Trophoblast cell (in vitro differentiated cells and primary cell): ENCODE results near the gene GRIN2B.

ENCODE experiments used
- DNase-seq, 2 donors: peaks; one replicate each; pipeline ENCODE4 v3.0.0-alpha.2; 2016
- H2AFZ ChIP-seq: 2 replicates; pipeline ENCODE4 v1.6.1; 2013; ENCODE audit warnings: low read length, moderate library complexity, mild to moderate bottlenecking; ENCODE audit not compliant: insufficient read depth, poor library complexity
- H2AK5ac ChIP-seq: 2 replicates; pipeline ENCODE4 v1.6.1; 2013; ENCODE audit warnings: mild to moderate bottlenecking, low read length
- H2BK120ac ChIP-seq: 2 replicates; pipeline ENCODE4 v1.6.1; 2013; ENCODE audit warnings: low read length, mild to moderate bottlenecking, moderate library complexity; ENCODE audit not compliant: insufficient read depth, poor library complexity
- H2BK12ac ChIP-seq: 2 replicates; pipeline ENCODE4 v1.6.1; 2013; ENCODE audit warnings: mild to moderate bottlenecking, low read length, moderate library complexity
- H2BK5ac ChIP-seq: 2 replicates; pipeline ENCODE4 v1.6.1; 2013; ENCODE audit warnings: low read length, low read depth, moderate library complexity, mild to moderate bottlenecking; ENCODE audit not compliant: poor library complexity
- H3K14ac ChIP-seq: 2 replicates; pipeline ENCODE4 v1.6.1; 2013; ENCODE audit warnings: mild to moderate bottlenecking, low read length
- H3K18ac ChIP-seq: 2 replicates; pipeline ENCODE4 v1.6.1; 2013; ENCODE audit warnings: mild to moderate bottlenecking, low read length
- H3K23ac ChIP-seq: 2 replicates; pipeline ENCODE4 v1.6.1; 2013; ENCODE audit warnings: low read length
- H3K27ac ChIP-seq: 2 replicates; pipeline ENCODE4 v1.5.1; 2013; ENCODE audit warnings: low read depth, mild to moderate bottlenecking, inconsistent platforms, low read length, moderate library complexity
- H3K27me3 ChIP-seq: 2 replicates; pipeline ENCODE4 v1.6.1; 2013; ENCODE audit warnings: inconsistent platforms, mild to moderate bottlenecking, low read length, moderate library complexity; ENCODE audit not compliant: insufficient read depth
- H3K36me3 ChIP-seq, 2 experiments: 1 replicate in 1 of 2; 2 replicates in 1 of 2; pipeline ENCODE4 v1.6.1; 2013; ENCODE audit warnings: low read length in 2 of 2, mild to moderate bottlenecking in 2 of 2, moderate library complexity in 1 of 2; ENCODE audit not compliant: insufficient read depth in 2 of 2, control insufficient read depth in 1 of 2
- H3K4ac ChIP-seq: 2 replicates; pipeline ENCODE4 v1.6.1; 2013; ENCODE audit warnings: low read depth, mild to moderate bottlenecking, low read length, moderate library complexity
- H3K4me1 ChIP-seq, 2 experiments: 1 replicate in 1 of 2; 2 replicates in 1 of 2; pipeline ENCODE4 v1.6.1; 2013; ENCODE audit warnings: low read length in 2 of 2, mild to moderate bottlenecking in 2 of 2, moderate library complexity in 1 of 2; ENCODE audit not compliant: insufficient read depth in 2 of 2, control insufficient read depth in 1 of 2
- H3K4me2 ChIP-seq: 2 replicates; pipeline ENCODE4 v1.6.1; 2013; ENCODE audit warnings: inconsistent platforms, mild to moderate bottlenecking, low read length, moderate library complexity
- H3K4me3 ChIP-seq: 2 replicates; pipeline ENCODE4 v1.5.1; 2013; ENCODE audit warnings: mild to moderate bottlenecking, low read depth, low read length, inconsistent platforms
- H3K79me1 ChIP-seq: one replicate; pipeline ENCODE4 v1.6.1; 2013; ENCODE audit warnings: low read length
- H3K79me2 ChIP-seq: 2 replicates; pipeline ENCODE4 v1.6.1; 2013; ENCODE audit warnings: low read length, mild to moderate bottlenecking; ENCODE audit not compliant: control insufficient read depth, insufficient read depth, poor library complexity
- H3K9ac ChIP-seq: 2 replicates; pipeline ENCODE4 v1.6.1; 2013; ENCODE audit warnings: mild to moderate bottlenecking, low read length
- H3K9me3 ChIP-seq: 2 replicates; pipeline ENCODE4 v1.6.1; 2013; ENCODE audit warnings: low read depth, mild to moderate bottlenecking, control low read depth, inconsistent platforms, low read length; ENCODE audit not compliant: insufficient read depth
- H4K12ac ChIP-seq: 2 replicates; pipeline ENCODE4 v1.6.1; 2013; ENCODE audit warnings: low read depth, mild to moderate bottlenecking, low read length, moderate library complexity
- H4K8ac ChIP-seq: 2 replicates; pipeline ENCODE4 v1.6.1; 2013; ENCODE audit warnings: low read depth, mild to moderate bottlenecking, low read length, moderate library complexity
- H4K91ac ChIP-seq: one replicate; pipeline ENCODE4 v1.6.1; 2013; ENCODE audit warnings: low read depth, mild to moderate bottlenecking, low read length, moderate library complexity
- WGBS: extraction: QIAGEN DNeasy Blood & Tissue Kit; methylation state at CpG from one replicate; pipeline ENCODE4 v1.1.7; 2013; ENCODE audit warnings: missing lambda C conversion rate; ENCODE audit not compliant: insufficient read length, insufficient coverage; ENCODE audit errors: extremely low coverage; 5-methylcytosine and 5-hydroxymethylcytosine counted together

GRIN2B gene

DNA sequence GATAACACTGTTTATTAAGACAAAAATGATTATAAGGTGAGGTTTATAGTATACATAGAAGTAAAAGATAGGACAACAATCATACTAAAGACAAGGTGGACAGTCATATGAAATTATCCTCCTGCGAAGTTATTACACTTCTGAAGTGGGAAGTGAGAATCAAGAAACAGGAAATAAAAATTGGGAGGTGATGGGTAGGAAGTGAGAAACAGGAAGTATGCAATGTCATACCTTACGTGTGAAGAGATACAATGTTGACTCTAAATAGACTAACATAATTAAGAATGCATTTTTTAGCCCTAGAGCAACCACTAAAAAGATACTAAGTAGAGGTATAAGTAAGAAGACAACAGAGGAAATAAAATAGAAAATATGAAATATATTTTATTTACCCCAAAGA lies 43.7 kb downstream of the GRIN2B start:
- Histone ChIP-seq H4K12ac (no peak overlapping the region), H4K91ac (no peak overlapping the region), H3K79me1 (no peaks in the 10 kb centered on the region), H2BK120ac (no peak overlapping the region), H3K9me3 (no peaks in the 10 kb centered on the region), H3K27me3 (no peaks in the 10 kb centered on the region), H4K8ac (no peak overlapping the region), H3K4ac (no peak overlapping the region), H3K9ac (no peak overlapping the region), H2BK12ac (no peak overlapping the region), H2BK5ac (no peak overlapping the region), H3K27ac (no peak overlapping the region), H3K4me1 (no peaks in the 10 kb centered on the region), H3K23ac (no peak overlapping the region), H2AFZ (no peak overlapping the region), H3K18ac (no peak overlapping the region), H3K14ac (no peak overlapping the region), H3K36me3 (no peaks in the 10 kb centered on the region), H3K79me2 (no peaks in the 10 kb centered on the region), H2AK5ac (no peak overlapping the region), H3K4me3 (no peak overlapping the region), H3K4me2 (no peak overlapping the region)
- no peak for DNase-seq
- no CpG with 5 or more reads among the region's 2 CpGs for WGBS

DNA sequence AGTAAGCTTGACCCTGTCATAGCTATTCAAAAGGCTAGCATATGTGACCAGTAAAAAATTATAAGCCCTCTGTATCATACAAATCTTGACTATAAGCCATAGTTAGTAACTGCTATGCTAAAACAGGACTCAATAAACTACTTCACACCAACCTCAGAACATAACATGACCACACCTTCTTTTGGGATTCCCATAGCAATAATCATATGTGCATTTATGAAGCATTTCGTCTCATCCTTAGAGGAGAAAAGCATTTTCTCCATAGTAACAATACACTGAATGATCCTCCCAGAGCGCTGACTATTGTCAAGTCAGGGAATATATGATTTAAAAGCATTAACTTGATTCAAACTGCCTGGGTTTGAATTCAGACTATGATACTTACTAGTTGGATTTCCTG lies 46.2 kb downstream of the GRIN2B start:
- Histone ChIP-seq H3K79me1 (no peaks in the 10 kb centered on the region), H3K9ac (no peak overlapping the region), H3K4ac (no peak overlapping the region), H2AK5ac (no peak overlapping the region), H3K27me3 (no peaks in the 10 kb centered on the region), H3K27ac (no peak overlapping the region), H3K9me3 (no peaks in the 10 kb centered on the region), H4K12ac (no peak overlapping the region), H2BK120ac (no peak overlapping the region), H4K8ac (no peak overlapping the region), H3K4me2 (no peak overlapping the region), H2BK12ac (no peak overlapping the region), H3K14ac (no peak overlapping the region), H3K36me3 (no peaks in the 10 kb centered on the region), H3K4me1 (no peaks in the 10 kb centered on the region), H2AFZ (no peak overlapping the region), H3K4me3 (no peak overlapping the region), H4K91ac (no peak overlapping the region), H3K18ac (no peak overlapping the region), H3K79me2 (no peaks in the 10 kb centered on the region), H2BK5ac (no peak overlapping the region), H3K23ac (no peak overlapping the region)
- WGBS = no CpG with 5 or more reads among the region's 2 CpGs
- no peak for DNase-seq
